Ovary (tissue), 3 donors: ENCODE measurements around the gene HBA2.
"Not testable (repeated sequence)": the region's sequence is repeated elsewhere in the genome, so short reads cannot be mapped to it uniquely, and the experiment has no call there.

ENCODE experiments used
- EP300 ChIP-seq: sonication (generic); formaldehyde crosslinking; IDR thresholded peaks from one replicate; pipeline ENCODE4 v1.6.1; 2017; ENCODE audit warnings: antibody characterized with exemption
- POLR2A ChIP-seq: fragments of 450-650 bp; IDR thresholded peaks from one replicate; pipeline ENCODE4 v1.6.1; 2017; ENCODE audit warnings: antibody characterized with exemption, mild to moderate bottlenecking, moderate library complexity
- TF ChIP-seq, protein P1 (sequence below), 3 donors: fragments of 450-650 bp in 2 of 3; fragments of 200-600 bp in 1 of 3; IDR thresholded peaks; one replicate each; pipeline versions ENCODE4 v1.5.1 to v1.8.0; 2016 to 2022; ENCODE audit warnings: antibody characterized with exemption in 3 of 3, mild to moderate bottlenecking in 1 of 3
- donor health status: DM: no; HTN: no; CAD: no.

DNA sequence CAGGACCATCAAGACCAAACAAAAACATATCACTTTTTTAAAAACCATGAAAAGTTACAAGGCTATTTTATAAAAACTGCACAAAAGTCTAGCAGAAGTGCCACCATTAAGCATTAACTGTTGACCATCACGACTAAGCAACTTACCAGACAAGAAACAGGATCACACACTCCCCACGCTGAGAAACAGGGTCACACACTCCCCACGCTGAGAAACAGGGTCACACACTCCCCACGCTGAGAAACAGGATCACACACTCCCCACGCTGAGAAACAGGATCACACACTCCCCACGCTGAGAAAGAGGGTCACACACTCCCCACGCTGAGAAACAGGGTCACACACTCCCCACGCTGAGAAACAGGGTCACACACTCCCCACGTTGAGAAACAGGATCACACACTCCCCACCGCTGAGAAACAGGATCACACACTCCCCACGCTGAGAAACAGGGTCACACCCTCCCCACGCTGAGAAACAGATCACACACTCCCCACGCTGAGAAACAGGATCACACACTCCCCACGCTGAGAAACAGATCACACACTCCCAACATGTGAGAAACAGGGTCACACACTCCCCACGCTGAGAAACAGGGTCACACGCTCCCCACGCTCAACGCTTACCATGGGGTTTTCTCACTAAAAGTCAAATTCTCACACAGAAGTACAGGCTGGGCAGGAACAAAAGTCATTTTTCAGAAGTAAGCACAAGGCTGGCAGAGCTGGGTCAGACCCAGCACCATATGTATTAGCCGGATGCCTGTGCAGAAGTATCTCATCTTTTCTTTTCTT is 48.9 kb upstream of the HBA2 start:
- not testable (repeated sequence) for TF ChIP-seq EP300, POLR2A
- TF ChIP-seq, protein P1, sequence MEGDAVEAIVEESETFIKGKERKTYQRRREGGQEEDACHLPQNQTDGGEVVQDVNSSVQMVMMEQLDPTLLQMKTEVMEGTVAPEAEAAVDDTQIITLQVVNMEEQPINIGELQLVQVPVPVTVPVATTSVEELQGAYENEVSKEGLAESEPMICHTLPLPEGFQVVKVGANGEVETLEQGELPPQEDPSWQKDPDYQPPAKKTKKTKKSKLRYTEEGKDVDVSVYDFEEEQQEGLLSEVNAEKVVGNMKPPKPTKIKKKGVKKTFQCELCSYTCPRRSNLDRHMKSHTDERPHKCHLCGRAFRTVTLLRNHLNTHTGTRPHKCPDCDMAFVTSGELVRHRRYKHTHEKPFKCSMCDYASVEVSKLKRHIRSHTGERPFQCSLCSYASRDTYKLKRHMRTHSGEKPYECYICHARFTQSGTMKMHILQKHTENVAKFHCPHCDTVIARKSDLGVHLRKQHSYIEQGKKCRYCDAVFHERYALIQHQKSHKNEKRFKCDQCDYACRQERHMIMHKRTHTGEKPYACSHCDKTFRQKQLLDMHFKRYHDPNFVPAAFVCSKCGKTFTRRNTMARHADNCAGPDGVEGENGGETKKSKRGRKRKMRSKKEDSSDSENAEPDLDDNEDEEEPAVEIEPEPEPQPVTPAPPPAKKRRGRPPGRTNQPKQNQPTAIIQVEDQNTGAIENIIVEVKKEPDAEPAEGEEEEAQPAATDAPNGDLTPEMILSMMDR (IDR thresholded peaks at IDR 0.05) = not testable (repeated sequence)
